Measurements from ENCODE around the gene PARD3. TPM values are rescaled to one million over a fixed set of nuclear protein-coding genes. Genes with fewer than 3 reads are reported as not detected.

PARD3 gene
- total RNA-seq, 4 donors from 2014 or later, result 150 to 172 (median 165) TPM

DNA sequence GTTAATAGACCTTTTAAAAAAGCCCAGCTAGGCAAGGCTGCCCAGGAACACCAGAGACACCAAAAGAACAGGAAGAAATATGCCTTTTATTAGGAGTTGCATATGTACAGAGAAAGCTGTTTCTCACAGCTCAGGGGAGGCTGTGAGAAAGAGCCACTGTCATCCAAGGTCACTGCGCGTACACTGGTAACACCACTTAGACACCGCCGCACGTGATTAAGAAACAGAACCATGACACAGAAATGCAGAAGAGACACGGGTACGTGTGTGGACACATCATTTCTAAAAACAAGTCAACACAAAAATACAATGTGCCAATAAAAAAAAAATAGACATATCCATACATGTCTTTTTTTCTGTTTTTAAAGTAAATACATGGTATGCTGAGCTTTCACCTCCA, 705.6 kb downstream of the PARD3 start:
- WGBS, 2 donors, result 56 to 66% methylated on average over 7 of the region's 7 CpGs
- no peak for DNase-seq (ENCODE audit: low spot score in 2 of 2)
- intact Hi-C loops (cut with DNase I; ENCODE audit: low total_unique reads), result no loop called here
- no peak overlapping the region for H3K4me3 ChIP-seq (ENCODE audit: low read depth, poor library complexity, severe bottlenecking)
- TF ChIP-seq POLR2A (IDR thresholded peaks at IDR 0.05), result no peak
- TF ChIP-seq, protein P1, sequence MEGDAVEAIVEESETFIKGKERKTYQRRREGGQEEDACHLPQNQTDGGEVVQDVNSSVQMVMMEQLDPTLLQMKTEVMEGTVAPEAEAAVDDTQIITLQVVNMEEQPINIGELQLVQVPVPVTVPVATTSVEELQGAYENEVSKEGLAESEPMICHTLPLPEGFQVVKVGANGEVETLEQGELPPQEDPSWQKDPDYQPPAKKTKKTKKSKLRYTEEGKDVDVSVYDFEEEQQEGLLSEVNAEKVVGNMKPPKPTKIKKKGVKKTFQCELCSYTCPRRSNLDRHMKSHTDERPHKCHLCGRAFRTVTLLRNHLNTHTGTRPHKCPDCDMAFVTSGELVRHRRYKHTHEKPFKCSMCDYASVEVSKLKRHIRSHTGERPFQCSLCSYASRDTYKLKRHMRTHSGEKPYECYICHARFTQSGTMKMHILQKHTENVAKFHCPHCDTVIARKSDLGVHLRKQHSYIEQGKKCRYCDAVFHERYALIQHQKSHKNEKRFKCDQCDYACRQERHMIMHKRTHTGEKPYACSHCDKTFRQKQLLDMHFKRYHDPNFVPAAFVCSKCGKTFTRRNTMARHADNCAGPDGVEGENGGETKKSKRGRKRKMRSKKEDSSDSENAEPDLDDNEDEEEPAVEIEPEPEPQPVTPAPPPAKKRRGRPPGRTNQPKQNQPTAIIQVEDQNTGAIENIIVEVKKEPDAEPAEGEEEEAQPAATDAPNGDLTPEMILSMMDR (IDR thresholded peaks at IDR 0.05), result no peak

DNA sequence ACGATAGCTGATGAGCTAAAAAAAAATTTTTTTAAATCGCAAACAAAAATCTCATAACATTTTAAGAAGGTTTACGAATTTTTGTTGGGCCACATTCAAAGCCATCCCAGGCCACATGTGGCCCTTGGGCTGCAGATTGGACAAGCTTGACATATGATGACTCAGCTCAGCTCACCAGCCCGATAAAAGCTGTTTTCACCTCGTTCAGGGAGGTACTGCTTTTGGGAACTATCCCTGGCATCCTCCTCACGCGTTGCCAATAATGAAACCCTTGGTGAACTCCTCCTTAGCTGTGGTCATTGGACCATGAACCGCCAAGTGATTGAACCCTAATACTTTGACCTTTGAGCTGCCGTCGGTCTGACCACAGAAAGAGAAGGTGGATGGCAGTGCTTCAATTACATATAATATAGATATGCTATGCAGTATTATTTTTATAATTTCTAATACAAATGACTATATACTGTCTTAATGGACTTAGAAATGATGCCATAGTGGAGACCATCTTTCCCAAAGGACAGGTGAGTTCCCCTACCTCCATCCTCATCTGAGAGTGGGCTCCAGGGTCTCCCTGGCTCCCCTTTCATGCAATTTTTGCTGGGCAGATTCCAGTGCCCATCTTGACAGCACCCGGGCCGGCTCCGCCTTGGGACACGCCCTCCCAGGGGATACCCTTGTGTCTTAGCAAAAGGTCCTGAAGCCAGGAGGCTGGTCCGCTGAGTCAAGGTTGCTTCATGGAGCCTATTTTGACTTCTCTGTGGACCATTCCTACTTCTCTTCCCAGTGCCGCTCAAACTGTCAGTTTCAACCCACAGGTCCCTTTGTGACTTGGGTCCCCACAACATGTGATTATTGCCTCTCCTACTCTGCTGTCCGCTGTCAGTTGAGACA, 707.2 kb downstream of the PARD3 start:
- intact Hi-C loops (cut with DNase I; ENCODE audit: low total_unique reads), result no loop called here
- no peak for TF ChIP-seq POLR2A (IDR thresholded peaks at IDR 0.05)
- TF ChIP-seq, protein P1 (IDR thresholded peaks at IDR 0.05), result no peak
- WGBS, 2 donors, result 92 to 94% methylated on average over 17 of the region's 17 CpGs
- no peak overlapping the region for H3K4me3 ChIP-seq (ENCODE audit: low read depth, poor library complexity, severe bottlenecking)
- DNase-seq (ENCODE audit: low spot score in 2 of 2), result peak in 1 of 2 donors; percentile 52

DNA sequence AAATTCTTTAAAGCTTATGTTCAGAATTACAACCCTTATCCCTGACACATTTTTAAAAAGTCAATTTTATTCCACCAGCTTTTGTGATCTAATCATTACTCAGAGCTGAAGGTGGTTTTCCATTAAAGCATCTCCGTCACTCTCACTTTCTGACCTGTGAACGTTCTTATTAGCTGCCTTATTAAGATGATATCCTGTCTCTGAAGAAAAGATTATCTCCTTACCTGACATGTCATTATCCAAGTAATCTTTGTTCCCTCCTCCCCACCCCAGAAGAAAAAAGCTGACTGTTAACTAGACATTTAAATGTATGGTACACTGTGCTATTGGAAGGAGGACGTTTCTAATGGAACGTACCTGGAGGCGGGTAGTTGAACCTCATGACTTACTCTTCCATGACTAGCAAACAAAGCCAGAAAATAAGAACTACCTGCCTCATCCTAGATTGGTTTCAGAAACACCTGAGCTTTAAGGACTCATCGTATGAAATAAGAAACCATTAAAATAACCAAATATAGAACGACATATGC, 708.7 kb downstream of the PARD3 start:
- WGBS, 2 donors, result 82 to 93% methylated on average over 7 of the region's 7 CpGs
- intact Hi-C loops (cut with DNase I; ENCODE audit: low total_unique reads), result no loop called here
- no peak overlapping the region for H3K4me3 ChIP-seq (ENCODE audit: low read depth, poor library complexity, severe bottlenecking)
- no peak for DNase-seq (ENCODE audit: low spot score in 2 of 2)
- TF ChIP-seq, protein P1 (IDR thresholded peaks at IDR 0.05), result no peak
- TF ChIP-seq POLR2A (IDR thresholded peaks at IDR 0.05), result no peak

DNA sequence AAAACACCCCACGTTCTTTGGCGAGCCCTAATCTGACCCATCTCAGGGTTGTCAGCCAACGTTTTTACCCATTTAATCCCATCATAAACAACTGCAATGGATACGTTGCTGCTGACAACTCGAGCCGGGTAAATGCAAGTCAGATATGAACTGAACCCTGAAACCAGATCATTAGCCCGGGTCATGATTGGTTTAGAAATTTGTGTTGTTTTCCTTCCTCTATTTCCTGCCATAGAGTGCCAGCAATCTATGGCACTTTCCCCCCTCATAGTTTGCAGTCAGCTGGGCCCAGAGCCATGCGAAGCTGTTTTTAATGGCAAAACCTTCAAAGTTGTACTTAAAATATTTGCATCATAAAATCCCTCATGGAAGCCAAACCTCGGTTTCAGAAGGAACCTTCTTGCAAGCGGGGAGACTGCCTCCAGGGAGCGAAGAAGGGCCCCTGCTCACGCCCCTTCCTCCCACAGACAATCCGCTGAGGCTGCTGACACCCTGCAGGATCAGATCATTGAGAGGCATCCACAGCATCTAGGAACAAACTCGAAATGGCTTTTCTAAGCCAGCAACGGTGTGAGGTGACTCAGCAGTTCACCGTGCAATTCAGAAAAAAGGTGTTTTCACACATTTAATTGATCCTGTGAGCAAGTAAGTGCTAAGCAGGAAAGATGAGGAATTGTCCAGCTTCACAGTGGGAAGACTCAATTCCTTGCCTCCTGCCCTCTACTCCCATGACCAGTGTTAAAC, 710.1 kb downstream of the PARD3 start:
- H3K4me3 ChIP-seq (ENCODE audit: low read depth, poor library complexity, severe bottlenecking), result no peak overlapping the region
- intact Hi-C loops (cut with DNase I; ENCODE audit: low total_unique reads), result no loop called here
- no peak for TF ChIP-seq POLR2A (IDR thresholded peaks at IDR 0.05)
- TF ChIP-seq, protein P1 (IDR thresholded peaks at IDR 0.05), result no peak
- 36 to 44% methylated on average over 16 of the region's 16 CpGs for WGBS, 2 donors
- peak in 1 of 2 donors; percentile 59 for DNase-seq (ENCODE audit: low spot score in 2 of 2)

DNA sequence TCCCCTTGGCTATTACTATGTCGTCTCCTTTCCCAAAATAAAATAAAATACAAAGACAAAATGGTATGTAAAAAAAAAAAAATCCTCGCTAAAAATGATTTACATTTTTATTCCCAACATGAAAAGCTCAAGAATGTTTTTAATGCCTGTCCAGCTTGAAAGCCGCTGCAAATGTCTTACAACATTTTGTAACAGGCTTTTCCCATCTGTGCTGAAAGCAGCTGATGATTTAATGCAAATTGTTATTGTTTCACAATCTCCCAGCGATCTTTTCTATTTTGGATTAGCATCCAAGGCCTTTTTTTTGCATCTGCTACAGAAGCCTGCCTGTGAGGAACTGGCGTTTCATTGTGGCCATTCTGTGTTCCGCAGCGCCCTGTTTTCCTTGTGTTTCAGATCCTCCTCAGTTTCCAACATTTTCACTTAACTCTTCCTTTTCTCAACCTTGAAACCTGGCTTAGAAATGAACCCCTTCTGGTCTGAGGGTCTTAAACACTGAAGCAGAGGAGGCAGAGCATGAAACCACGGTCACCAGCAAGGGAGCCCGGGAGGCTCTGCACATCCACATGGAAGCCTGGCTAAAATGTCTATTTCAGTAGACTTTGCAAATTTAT, 712.1 kb downstream of the PARD3 start:
- WGBS, 2 donors, result 39 to 43% methylated on average over 9 of the region's 9 CpGs
- peak in 1 of 2 donors; percentile 58 for DNase-seq (ENCODE audit: low spot score in 2 of 2)
- TF ChIP-seq, protein P1 (IDR thresholded peaks at IDR 0.05), result no peak
- no peak for TF ChIP-seq POLR2A (IDR thresholded peaks at IDR 0.05)
- H3K4me3 ChIP-seq (ENCODE audit: low read depth, poor library complexity, severe bottlenecking), result no peak overlapping the region
- intact Hi-C loops (cut with DNase I; ENCODE audit: low total_unique reads), result no loop called here
